HG02981 (cell line): ENCODE results near the gene SLC9A9.

Source experiments
- ATAC-seq: cut with Tn5 transposase; IDR thresholded peaks from one replicate; pipeline ENCODE4 v1.9.1; 2021; ENCODE audit warnings: mild to moderate bottlenecking, moderate library complexity; ENCODE audit not compliant: unreplicated experiment

The SLC9A9 gene

DNA sequence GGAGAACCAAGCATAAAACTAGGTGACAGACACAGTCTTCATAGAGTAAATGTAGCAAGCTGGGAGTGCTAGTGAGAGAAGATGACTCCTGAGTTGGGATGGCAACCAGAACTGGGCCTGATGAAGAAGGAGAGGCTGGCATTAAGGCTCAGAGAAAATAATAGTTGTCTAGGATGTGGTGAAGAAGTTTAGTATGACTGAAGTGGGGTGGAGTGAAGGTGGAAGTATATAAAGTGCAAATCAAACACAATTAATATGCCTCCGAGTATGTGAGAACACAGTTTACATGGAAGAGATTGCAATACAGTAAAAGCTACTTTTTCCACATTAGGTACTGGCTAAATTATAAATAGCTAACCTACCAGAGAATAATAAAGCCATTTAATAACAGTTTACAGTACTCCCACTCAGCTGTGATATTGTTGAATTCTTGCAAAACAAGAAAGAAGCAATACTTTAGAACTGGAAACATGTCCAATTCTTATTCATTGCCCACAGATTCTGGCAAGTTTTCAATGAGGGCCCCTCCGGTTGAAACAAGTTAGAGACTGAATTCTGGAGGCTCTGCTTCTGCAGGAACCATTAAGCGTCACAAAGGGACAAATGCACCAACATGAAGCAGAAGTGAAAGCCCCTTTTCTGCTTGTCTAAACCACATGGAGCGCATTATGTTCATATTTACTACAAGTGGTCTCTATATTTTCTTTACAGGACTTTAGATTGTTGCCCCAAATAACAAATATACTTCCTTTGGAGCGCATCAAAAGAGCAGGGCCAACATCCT, 243.7 kb downstream of the SLC9A9 start:
- peak; percentile 81 for ATAC-seq

DNA sequence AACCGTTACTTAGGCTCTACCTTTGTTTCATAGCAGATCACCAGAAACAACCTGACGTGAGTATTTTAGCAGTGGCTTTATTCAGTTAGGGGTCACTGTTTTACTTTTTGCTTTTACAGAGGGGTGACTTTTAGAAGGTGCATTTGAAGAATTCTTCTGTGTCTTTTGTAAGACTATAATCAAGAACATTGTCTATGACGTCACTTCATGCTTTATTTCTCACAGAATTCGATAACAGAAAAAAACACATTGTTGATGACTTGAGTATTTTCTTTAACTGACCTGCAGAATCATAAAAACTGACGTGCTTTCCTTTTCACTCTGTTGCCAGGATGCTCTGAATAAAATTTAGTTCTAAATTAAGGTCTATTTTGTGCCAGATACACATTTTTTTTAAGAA, 244.5 kb downstream of the SLC9A9 start:
- ATAC-seq = no peak

DNA sequence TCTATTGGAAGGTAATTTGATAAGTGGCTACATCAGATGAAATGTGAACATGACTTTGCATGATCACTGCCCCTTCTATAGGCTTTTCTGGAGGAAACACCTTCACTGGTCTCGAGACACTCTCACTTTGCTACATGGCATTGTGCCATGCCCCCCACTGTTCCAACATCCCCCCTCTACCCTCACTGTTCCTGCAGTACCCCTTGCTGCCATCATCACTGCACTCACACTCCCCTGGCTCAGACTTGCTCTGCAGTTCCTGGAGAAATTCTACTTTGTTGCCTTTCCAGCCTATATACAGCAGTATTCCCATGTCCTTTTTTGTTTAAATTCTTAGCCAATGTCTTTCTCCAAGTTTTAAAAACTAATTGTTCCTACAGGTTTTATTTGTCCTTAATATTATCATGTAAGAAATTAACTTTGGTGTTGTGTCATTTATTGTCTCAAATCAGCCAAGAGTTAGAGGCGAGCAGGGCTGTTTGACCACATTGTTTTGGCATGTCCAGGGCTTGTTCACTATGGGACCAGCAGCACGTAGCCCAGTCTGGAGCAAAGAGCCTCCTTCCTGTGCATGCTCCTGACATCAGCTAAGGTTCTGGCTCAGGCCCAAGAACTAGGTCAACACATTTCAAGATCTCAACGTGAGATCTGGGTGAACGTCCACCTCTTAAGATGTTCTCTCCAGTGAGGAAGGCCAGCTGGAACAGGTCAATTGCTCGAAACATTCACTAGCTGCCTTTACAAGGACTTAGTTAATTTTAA, 246.4 kb downstream of the SLC9A9 start:
- no peak for ATAC-seq

DNA sequence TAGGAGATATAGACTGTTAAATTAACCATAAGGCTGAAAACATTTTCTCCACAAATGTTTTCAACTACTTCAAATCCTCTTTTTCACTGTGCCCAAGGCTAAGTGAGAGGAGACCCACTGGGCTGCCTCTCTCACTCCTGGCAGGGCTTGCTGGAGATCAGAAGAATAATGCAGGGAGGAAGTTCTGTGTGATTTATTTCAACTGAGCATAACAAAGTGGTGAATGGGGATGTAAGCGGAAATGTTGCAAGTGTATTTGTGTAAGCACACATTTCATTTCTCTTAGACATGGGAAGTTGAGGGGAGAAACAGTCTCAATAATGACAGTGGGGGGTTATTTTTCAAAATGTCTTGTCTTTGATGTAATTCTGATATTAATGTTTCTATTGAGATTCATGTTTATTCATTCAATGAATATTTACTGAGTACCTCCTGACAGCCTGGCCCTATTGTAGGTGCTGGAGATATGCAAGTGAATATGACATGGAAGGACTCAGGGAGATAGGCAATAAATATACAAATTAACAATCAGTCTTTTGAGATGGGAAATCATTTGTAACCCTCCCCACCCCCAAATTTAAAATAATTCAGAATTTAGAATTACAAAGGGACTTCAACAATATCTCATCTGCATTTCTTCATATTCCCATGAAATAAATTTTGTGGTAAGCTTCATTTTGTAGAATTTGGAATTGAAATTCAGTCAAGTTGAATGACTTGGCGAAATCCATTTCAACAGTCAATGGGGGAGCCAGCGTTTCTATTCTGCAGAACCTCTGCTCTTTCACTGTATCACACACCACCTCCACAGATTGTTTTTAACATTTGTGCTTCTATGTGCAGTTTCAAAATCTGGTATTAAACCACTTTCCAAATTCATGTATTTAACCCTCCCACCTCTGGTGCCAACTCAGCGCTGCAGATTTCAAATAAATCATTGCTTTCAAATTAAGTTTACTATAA, 247.2 kb downstream of the SLC9A9 start:
- no peak for ATAC-seq

- ATAC-seq = no peak
Observed at GRCh38 chr3:143597774-143598652, 250.3 kb downstream of the SLC9A9 start.

DNA sequence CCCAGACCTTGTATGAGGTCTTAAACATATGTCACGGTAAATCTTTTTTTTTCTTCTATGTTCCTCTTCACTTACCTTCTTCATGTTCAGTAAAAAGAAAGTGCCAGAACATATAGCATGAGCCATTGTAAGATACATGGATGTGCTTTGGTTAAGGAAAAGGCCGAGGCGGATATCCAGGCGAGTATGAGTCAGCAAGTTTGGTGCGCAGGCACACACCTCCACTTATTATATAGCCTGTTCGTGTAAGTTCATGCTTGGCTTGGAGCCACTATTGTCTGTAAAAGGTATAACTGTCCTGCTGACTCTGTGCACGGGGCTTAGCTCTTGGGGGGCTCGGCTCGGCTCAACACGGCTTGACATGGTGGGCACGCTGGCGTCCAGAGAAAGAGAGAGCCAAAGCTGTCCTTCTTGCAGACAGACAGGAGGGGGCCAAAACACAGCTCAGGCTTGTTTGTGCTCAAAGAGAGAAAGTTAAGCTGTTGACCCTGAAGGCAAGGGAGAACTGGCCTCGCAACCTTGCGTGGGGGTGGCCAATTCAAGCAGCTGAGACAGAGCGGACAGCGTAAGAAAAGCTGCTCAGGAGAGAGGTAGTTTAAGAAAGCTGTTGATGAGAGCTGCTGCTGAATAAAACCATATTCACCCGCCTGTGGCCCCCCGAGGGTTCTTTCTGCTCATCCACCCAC, 251.2 kb downstream of the SLC9A9 start:
- ATAC-seq = no peak

- peak; percentile 98 for ATAC-seq
Observed at GRCh38 chr3:143595456-143596077, 252.7 kb downstream of the SLC9A9 start.

DNA sequence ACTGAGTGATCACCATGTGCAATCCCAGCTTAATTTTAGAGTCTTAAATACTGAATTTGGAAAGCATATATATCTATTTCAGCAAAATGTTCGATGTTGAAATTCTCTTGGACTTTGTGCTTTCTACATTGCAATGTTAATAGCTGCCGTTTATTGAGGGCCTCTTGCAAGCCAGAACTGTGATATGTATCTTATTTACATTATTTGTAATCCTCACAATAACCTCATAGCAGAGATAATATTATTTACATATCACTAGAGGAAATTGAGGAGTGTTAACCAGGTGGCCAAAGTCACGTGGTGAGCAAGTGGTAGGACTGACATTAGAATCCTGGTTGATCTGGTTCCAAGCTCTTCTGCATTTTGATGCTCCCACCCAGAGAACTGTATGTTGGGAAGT, 254.1 kb downstream of the SLC9A9 start:
- ATAC-seq = no peak

GRCh38 chr3:143590660-143591059, 257.6 kb downstream of the SLC9A9 start:
- ATAC-seq = no peak

DNA sequence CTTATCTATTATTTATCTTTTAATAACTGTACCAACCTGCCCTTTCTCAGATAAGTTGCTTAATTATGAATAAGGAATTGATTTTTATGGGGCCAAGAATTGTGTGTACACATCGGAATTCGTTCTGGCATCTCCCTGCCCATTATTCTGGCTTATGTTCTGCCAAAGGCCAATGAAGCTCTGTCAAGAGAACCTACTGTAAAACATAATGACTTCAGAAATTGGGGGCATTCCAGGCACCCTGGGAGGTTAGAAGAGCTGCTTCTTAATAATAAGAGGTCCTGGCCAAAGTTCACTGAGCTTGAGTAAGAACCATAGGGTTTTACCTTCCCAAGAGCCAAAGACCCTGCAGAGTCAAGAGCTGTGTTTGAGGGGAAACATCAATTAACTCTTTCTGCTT, 261.7 kb downstream of the SLC9A9 start:
- no peak for ATAC-seq

GRCh38 chr3:143585720-143586456, 262.4 kb downstream of the SLC9A9 start:
- ATAC-seq = no peak

DNA sequence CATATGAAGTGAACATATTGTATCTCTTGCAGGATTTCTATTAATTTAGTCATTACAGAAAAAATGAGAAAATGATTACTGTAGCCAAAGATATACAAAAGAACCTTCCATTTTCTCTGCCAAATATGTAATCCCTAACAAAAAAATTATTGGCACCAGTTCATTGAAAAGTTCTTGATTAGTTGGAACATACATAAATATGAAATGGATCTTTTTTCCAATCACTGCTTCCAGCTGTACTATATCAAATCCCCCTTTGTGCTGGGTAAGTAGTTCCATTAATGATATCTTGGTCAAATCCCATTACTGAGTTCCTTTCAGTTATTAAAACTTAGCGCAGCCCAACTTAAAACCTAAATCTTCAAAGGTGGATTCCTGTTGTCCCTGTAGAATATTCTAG, 263.8 kb downstream of the SLC9A9 start:
- no peak for ATAC-seq

DNA sequence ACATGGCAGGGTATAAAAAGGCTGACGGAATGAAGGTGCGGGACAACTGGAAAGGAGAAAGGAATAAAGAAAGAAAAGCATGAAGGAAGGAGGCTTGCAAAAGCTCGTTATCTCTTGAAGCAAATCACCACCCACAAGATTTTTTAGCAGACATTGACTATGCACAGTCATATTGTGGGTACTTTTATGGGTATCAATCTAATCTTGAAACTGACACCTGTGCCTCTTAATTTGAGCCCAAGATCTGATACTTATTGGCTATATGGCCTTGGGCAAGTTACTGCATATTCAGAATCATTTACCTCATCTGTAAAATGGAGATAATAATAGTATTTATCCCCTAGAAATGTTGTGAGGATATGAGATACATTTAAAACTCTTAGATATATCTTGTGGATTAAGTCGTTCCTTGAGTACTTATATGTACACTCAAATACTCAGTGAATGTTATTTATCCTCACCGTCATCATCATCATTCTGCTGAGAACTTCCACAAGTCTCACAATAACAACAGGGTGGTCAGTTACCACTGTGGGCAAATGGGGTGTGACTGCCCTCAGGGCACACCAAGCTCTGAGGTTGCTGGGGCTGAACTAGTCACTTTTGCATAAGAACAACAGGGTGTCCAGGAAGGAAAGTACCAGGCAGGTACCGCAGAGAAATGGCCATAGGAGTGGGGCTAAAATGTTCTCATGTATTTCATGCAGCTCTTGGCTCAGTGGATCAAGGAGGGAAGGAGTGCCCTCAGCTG, 266.1 kb downstream of the SLC9A9 start:
- no peak for ATAC-seq

DNA sequence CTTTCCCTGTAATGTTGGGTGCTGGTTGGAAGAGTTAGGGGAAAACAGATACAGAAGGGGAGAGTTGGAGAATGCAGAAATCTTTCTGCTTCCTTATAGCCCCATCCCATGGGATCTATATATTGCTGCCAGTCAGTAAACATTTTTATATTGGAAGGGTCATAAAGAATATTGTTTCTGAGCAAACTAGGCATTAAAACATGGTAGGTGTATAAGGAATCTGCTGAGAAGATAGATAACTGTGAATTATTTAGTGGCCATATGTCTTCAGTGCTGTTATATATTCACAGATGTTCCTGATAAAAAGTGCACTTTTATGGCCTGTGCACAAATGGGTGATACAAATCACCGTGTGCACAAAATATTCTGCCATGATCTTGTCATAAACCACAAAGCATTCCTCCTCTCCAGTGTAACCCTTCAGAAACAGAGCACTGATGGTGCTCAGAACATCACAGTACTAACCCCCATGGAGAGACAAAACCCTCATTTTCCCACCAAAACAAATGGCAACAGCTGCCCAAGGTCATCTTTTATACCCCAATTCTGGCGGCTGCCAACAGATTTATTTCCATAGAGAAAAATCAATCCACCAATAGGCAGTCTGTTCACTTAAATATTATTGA, 269.3 kb downstream of the SLC9A9 start:
- ATAC-seq = no peak

GRCh38 chr3:143576568-143577270, 271.5 kb downstream of the SLC9A9 start:
- no peak for ATAC-seq

DNA sequence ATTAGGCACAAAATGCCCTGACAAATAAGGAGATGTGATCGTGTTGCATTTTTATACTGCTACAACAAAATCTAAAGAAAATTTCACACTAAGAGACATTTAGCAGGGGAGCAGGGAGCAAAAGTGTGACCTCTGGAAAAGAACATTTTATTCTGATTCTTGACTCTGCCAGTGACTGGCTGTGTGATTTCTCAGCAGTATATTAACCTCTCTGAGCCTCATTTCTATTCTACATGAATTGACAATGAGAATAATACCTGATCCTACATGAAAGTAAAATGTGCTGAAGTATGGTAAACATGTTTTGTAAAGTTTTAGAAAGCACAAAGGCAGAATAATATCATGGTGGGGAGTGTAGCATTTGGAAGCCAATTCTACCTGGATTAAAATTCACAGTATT, 273.3 kb downstream of the SLC9A9 start:
- no peak for ATAC-seq
